CD4-positive, alpha-beta T cell treated with Interleukin-15 for 1 hour (primary cell): Measurements from ENCODE around the gene NAALADL2.

Experiments
- DNase-seq: peaks from one replicate; pipeline ENCODE4 v3.0.0-alpha.2; 2020

NAALADL2 gene

GRCh38 chr3:175001091-175001490 lies 142.0 kb downstream of the NAALADL2 start:
- no peak for DNase-seq

DNA sequence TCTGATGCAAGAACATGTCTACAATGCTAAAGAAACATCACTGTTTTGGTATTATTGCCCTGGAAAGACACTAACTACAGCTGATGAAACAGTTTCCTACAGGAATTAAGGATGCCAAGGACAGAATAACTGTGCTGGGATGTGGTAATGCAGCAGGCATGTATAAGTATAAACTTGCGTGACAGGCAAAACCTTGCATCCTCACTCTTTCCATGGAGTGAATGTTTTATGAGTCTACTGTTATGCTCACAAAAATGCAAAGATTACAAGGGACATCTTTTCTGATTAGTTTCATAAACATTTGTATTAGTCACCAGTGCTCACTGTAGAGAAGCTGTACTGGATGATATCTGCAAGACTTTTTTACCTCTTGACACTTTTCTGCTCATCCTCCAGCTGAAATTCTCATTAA lies 143.6 kb downstream of the NAALADL2 start:
- no peak for DNase-seq

DNA sequence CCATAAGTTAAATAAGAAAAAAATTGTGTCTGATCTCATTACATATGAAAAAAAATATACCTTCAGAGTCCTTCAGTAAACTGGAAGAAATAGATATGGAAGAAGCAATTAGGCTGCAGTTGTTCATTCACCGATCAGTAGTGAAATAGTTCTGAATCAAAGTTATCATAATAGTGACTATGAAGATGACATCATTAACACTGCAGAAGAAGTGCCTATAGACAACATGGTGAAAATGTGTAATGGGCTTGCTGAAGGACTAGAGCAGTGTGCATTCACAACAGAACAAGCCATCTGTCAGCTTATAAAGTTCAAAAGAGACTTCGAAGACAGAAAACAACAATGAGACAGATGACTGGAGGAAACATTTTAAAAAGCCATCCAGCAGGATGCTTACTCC lies 144.5 kb downstream of the NAALADL2 start:
- no peak for DNase-seq

- DNase-seq: no peak
Observed at GRCh38 chr3:175005193-175005592, 146.1 kb downstream of the NAALADL2 start.

- DNase-seq: no peak
Observed at GRCh38 chr3:175005881-175006280, 146.7 kb downstream of the NAALADL2 start.

GRCh38 chr3:175007306-175007705 lies 148.2 kb downstream of the NAALADL2 start:
- DNase-seq: no peak

- no peak for DNase-seq
Observed at GRCh38 chr3:175009295-175009694, 150.2 kb downstream of the NAALADL2 start.

DNA sequence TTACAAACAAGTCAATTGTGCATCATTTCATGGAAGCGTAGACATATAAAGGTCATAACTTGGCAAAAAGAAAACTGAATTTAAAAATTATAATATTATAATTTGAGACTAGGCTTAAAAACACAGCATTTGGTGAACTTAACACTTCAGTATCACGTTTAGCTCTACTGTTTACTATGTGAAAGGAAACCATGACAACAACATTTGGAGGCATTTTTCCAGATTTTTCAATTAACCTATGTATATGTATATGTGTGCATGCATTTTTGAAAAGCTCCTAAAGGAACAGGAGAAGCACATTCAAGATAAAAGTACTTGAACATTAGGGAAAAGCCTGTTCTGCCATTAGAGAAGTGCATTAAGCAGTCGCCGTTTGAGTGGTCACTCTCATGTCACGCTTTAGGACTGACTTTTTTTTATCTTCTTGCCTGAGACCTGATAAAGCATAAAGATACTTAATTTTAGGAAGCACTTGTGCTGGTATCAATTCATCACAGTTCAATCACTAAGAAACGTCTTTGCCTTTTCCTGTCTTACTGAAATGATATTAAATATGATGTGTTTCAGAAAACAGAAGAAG lies 156.0 kb downstream of the NAALADL2 start:
- no peak for DNase-seq

DNA sequence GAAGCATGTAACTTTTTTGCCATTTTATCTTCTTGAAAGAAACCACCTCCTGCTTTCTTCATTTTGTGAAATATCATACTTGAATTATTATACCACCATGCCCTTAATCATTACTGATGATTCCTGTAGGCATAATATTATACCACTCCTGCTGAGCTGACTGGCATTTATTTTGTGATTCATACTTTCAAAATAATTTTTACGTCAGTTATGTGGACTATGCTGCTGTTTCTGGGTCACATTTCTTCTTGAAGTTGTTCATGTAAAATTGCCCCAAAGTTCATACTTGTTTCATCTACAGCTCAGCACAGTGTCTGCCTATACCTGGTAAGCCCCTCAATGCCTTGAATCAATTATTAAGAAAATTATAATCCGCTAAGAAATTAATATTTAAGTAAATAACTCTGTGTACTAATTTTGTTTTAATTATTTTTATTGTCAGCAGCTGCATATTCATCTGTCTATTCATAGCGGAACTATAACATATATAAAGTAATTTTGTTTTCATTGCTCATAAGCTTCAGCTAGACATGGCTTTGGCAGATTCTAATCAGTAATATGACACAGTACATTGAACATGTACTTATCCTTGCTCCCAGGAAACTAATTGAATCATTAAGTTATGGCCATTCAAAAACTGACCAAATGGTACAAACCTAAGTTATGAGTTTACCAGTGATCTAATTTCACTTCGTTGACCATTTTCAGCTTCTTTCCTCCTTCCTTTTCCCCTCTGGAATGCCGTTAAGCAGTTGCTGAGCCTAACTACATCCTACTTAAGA lies 160.0 kb downstream of the NAALADL2 start:
- DNase-seq: no peak

DNA sequence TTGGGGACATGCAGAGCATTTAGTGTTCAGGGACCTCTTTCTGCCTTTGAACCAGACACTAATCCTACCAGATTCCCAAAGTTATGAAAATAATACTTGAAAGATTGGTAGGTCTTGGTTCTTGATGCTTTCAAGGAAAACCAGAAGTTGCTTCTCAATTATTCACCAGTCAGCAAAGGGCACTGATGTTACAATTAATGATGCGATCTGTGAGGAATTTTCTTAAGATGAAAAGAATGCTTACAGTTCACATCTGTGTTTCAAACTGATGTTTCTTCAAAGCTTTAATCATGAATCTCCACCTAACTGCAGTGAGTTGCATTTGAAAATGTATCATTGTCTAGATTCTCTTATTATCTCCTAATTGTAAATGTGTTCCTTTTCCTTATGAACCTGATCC lies 161.0 kb downstream of the NAALADL2 start:
- DNase-seq: no peak

- no peak for DNase-seq
Observed at GRCh38 chr3:175029828-175030227, 170.7 kb downstream of the NAALADL2 start.

DNA sequence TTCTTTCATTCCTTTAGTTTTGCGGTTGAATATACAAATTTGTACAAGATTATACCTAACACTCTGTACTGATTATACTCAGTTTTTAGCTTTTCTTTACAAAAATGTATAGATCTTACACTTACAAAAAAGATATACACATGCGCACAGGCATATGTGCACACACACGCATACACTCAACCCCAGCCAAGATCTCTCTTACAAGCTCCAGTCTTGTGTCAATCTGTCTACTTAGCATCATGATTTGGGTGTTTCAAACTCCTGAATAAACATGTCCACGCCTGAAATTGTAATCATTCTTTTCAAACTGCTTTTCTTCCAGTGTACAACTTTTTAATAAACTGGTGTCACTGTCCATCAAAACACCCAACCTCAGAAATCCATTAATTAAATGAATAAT lies 180.7 kb downstream of the NAALADL2 start:
- no peak for DNase-seq

DNA sequence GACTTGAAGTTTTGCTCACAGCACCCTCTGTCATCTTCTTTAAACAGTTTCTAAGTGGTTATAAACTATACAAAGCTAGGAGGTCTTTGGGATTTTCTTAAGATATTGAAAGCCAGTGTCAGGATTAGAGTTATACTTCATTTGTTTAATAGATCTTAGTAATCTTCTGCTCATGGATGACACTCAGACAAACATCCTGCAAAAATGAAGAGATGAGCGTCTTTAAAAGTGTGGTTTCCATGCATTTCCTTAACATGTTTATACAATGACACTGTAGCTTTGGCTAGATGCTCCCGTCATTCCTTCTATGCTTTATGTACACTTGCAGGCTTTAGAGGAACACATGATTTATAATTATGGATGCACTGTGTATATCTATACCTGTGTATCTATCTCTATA lies 182.2 kb downstream of the NAALADL2 start:
- DNase-seq: no peak

DNA sequence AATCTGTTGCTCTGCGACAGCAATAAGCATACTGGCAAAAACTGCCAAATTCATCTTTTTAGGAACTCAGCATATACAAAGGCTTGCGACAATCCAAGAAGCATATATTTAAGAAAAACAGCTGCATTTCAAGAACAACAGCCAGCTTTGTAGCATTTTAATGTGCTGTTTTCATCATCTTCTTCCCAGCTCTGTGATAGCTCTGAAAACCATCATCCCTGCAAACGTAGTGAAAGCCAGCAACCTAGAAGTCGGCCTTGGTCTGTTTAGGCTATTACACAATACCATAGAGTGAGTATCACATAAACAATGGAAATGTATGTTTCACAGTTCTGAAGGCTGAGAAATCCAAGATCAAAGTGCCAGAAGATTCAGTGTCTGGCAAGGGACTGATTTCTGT lies 187.5 kb downstream of the NAALADL2 start:
- DNase-seq: no peak

- DNase-seq: no peak
Observed at GRCh38 chr3:175047786-175048185, 188.7 kb downstream of the NAALADL2 start.

GRCh38 chr3:175057401-175057800 lies 198.3 kb downstream of the NAALADL2 start:
- no peak for DNase-seq

GRCh38 chr3:175059788-175060187 lies 200.7 kb downstream of the NAALADL2 start:
- no peak for DNase-seq

- DNase-seq: no peak
Observed at GRCh38 chr3:175065497-175065896, 206.4 kb downstream of the NAALADL2 start.

DNA sequence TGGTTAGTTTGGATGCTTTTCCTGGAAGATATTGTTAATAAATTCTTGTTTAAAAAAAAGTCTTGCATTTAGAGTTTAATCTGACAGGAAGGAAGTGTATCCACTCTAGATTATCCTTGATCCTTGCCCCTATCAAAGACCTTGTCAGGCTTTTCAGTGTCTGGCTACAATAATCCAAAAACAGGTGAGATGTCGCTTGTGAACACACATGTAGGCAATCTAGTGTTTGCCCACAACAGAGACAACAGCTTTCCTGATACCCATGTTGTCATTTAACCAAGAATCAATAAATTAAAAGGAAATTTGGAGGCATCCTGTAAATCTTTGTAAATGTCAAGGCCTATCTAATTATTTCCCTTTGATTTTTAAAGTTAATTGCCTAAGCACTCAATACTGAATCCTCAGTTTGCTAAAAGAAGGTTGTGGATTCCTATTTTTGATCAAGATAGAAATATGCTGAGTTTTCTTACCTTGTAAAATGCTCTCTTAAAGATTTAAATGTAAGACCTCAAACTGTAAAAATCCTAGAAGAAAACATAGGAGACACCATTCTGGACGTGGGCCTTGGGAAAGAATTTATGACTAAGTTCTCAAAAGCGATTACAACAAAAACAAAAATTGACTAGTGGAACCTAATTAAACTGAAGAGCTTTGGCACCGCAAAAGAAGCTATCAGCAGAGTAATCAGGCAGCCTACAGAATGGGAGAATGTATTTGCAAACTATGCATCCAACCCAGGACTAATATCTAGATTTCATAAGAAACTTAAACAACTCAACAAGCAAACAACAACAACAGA lies 207.7 kb downstream of the NAALADL2 start:
- no peak for DNase-seq

DNA sequence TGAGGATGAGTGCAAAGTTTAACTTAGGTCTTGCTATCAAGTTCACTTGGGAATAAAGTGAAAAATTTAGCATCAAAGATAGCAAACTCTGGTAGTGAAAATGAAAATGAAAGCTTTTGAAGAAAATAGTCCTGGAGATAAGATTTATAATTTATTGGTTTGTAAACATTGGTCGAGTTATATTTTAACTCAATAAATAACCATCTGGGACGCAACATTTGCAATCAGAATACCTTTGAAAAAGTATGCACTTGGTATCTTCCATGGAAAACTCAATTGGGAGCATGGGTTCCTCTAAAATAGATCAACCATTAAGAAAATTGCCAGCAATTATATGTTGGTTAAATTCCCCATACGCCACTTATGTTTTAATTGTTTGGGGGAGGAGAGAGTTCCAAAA lies 209.5 kb downstream of the NAALADL2 start:
- no peak for DNase-seq

GRCh38 chr3:175070946-175071345 lies 211.8 kb downstream of the NAALADL2 start:
- DNase-seq: no peak

DNA sequence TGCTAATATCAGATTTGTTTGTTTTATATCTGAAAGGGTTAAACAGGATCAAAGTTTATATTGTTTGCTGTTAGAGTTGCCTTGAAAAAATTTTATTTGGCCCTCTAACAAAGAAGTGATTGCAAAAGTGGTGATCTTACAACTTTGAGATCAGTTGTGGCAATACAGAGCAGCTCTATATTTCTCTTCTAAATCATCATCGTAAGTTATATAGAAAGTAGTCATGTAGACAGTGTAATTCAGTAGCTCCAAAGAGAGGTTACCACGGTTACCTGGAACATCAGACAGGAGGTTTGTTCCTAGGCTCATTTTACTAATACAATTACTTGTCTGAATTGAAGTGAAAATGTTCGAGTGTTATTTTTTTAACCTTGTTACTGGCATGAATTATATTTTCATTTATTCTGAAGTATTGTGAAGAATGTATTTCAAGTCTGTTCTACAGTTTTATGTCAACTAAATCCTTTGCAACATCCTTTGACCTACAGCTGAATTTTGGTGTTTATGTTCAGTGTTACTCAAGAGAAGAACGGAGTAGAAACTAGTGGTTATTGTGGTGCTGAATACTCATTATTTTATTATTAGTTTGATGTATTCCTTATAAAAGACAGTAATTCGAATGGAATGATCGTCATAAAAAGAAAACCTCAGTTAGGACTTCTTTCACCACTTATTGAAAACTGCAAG lies 214.2 kb downstream of the NAALADL2 start:
- no peak for DNase-seq

DNA sequence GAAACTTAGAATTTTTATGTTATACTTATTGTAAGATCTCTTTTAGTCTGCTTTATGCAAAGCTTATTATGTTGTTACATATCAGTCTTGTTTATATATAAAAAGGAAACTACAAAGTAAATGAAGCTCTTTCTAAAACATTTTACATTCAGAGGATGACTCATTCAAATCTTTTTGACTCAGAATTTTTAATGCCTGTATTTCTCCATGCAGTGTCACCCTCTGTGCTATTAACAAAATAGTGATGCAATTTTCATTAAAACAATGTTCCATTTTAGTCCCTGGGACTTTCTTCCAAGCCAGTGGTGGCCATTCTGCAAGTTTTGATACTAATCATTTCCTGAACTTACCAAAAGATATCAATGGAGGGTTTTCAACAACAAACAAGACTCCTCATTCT lies 216.1 kb downstream of the NAALADL2 start:
- no peak for DNase-seq
